AG08395 (cell line): ENCODE measurements around the gene UQCC5.

Source experiments
- DNase-seq: peaks from one replicate; pipeline ENCODE4 v3.0.0; 2012; ENCODE audit warnings: mixed read lengths, low spot score

UQCC5 gene

DNA sequence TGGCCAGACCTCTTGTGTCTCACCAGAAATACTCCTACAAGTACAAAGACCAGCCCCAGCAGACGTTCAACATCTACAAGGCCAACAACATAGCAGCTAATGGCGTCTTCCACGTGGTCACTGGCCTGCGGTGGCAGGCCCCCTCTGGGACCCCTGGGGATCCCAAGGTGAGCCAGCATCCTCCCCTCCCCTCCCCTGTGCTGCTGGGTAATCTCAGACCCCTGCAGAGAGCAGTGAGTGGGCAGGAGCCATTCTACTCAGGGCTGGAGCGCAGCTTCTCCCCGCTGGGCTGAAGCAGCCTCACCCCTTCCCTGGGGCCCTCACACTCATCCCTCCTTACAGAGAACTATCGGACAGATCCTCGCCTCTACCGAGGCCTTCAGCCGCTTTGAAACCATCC is 31.4 kb upstream of the UQCC5 start:
- no peak for DNase-seq

DNA sequence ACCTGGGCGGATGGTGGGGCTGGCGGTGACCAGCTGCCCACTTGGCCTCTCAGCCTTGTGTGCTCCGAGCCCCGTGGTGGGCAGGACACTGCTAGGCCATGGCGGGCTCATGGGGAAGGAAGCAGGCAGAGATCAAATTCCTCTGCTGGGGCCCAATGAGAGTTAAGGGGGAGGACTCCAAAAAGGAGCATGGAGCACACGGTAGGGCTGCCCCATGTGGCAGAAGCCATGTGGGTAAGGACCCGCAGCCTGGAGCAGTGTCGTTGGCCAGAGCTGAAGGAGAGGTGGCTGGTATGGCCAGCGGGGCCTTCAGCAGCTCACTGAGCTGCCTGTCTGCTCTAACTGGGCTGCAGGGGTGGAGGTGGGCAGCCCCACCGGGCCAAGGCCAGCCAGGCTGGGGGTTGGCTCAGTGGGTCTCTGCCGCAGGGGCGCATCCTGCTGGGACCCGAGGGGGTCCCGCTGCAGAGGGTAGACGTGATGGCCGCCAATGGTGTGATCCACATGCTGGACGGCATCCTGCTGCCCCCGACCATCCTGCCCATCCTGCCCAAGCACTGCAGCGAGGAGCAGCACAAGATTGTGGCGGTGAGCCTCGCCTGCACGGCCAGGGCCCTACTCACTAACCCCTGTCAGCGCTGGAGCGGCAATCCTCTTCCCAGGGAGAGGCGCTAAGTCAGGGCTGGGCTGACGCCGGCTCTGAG is 30.0 kb upstream of the UQCC5 start:
- no peak for DNase-seq

DNA sequence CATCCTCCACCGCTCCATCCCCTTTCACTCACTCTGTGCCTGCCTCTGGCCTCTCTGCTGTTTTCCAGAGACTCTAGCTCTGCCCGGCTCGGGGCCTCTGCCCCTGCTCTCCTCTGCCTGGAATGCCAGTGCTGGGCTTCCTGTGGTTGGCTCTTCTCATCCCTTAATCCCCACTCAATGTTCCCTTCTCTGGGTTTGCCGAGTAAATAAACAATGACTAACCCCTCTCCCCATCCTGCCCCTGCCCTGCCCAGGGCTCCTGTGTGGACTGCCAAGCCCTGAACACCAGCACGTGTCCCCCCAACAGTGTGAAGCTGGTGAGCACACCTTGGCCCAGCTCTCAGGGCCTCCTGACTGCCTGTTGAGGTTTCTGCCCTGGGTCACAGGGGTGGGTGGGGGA is 29.0 kb upstream of the UQCC5 start:
- peak; percentile 52 for DNase-seq

DNA sequence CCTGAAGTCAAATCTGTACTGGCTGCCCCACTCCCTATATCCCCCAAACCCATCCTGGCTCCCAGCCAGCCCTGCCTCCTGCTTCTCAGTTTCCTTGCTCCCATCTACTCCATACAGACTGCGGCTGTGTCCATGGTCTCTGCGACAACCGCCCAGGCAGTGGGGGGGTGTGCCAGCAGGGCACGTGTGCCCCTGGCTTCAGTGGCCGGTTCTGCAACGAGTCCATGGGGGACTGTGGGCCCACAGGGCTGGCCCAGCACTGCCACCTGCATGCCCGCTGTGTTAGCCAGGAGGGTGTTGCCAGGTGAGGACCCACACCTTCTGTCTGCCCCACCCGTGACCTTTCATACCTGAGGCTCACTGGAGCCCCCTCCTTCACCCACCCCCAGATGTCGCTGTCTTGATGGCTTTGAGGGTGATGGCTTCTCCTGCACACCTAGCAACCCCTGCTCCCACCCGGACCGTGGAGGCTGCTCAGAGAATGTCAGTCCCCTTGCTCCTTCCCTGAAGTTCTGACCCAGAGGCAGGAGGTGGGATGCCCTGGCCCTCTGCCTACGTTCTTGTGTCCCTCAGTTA is 26.6 kb upstream of the UQCC5 start:
- no peak for DNase-seq

DNA sequence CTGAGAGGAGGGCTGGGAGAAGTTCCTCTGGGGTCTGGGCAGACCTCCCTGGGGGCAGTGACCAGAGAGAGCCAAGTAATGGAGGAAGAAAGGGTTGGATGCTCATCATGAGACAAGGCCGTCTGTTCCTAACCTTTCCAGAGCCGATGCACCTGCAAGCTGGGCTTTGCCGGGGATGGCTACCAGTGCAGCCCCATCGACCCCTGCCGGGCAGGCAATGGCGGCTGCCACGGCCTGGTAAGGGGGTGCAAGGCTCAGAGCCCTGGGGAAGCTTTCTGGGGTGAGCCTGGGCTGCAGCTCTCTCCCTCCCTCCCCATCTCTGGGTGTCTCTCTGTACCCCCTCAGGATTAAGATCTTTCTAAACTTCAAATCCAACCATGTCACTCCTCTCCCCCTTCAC is 24.9 kb upstream of the UQCC5 start:
- no peak for DNase-seq

DNA sequence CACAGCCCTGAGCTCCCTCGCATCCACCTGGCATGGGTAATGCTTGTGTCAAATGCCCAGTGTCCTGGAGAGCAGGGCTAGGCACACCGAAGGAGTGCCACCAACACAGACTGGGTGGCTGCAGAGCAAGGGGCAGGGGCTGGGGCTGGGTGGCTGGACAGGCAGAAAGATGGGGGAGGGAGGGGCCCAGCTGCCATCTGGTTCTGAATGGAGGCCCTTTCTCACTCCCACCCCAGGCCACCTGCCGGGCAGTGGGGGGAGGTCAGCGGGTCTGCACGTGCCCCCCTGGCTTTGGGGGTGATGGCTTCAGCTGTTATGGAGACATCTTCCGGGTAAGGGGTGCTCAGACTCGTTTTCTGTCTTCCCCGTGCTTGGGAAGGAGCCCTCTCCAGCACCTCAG is 24.3 kb upstream of the UQCC5 start:
- no peak for DNase-seq

DNA sequence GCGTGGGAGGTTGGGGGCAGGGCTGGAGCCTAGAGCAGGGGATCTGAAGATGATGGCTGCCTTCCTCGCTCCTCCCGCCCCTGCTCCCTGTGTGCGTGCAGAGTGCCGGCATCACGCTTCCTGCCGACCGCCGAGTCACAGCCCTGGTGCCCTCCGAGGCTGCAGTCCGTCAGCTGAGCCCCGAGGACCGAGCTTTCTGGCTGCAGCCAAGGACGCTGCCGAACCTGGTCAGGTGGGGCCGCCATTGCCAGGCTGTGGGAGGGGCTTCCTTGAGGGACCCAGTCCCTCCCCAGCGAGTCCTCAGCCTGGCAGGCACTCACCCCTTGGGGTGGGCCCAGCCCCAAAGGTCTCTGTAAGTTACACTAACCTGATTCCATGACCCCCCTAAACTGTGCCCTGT is 23.7 kb upstream of the UQCC5 start:
- no peak for DNase-seq

DNA sequence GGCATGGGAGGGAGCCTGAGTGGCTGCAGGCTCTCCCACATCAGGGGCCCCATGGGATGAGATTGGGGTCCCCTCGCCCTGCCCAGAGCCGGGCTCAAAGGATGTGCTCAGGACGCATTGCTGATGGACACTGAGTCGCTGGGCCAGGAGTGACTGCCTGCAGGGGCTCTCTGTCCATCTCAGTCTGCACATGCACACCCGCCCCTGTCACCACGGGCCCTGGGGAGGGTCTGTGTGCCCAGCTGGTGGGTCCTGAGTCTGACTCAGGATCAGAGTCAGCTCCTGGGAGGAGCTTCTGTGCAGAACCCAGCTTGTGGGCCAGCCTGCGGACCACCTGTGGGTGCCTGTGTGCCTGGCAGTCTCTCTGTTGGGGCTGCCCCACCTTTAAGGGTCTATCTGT is 23.1 kb upstream of the UQCC5 start:
- DNase-seq: no peak

DNA sequence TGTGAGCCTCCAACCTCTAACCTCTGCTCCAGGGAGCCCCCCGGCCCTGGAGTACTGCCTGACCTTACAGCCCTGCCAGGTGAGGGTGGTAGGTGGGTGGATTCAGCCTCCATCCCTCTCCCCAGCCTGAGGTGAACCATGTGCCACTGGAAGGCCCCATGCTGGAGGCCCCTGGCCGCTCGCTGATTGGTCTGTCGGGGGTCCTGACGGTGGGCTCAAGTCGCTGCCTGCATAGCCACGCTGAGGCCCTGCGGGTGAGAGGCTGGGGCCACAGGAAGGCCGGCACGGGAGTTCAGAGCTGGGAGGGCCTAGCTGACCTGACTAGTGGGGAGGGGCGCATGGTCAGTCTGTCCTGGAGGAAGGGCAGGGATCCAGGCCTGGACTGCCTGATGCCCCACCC is 21.8 kb upstream of the UQCC5 start:
- no peak for DNase-seq

DNA sequence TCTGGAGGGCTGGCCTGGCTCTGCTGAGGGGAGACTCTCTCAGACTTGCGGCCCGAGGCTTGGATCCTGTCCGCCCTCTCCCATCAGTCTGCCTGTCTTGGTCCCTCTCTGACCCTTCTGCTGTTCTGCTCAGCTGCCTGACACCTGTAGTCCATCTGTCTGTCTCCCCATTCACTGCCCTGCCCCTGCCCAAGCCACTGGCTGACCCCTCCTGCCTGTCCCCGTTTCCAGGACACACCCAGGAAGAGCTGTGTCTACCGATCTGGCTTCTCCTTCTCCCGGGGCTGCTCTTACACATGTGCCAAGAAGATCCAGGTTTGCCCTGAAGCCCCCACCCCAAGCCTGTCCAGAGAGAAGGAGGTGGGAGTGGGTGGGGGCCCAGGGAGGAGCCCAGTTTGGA is 21.2 kb upstream of the UQCC5 start:
- DNase-seq: no peak

DNA sequence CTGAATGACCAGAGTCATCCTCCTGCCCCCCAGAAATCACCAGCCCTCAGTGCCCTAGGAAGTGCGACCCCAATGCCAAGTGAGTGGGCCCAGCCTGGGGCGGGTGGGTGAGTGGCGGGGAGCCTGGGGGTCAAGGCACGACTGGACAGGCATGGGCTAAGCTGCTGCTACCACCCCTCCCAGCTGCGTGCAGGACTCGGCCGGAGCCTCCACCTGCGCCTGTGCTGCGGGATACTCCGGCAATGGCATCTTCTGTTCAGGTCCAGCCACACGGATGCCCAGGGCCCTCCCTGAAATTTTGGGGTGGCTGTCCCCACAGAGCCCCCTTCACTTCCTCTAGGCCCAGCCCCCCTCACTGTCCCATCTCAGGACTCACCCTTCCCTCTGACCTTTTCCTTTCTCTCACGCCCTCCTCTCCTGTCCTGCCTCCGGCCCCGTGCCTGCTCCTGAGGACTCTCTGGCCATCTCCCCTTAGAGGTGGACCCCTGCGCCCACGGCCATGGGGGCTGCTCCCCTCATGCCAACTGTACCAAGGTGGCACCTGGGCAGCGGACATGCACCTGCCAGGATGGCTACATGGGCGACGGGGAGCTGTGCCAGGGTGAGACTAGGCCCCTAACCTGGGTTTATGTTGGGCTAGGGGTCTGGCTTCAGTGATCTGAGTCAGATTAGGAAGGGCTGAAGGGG is 19.8 kb upstream of the UQCC5 start:
- DNase-seq: no peak

DNA sequence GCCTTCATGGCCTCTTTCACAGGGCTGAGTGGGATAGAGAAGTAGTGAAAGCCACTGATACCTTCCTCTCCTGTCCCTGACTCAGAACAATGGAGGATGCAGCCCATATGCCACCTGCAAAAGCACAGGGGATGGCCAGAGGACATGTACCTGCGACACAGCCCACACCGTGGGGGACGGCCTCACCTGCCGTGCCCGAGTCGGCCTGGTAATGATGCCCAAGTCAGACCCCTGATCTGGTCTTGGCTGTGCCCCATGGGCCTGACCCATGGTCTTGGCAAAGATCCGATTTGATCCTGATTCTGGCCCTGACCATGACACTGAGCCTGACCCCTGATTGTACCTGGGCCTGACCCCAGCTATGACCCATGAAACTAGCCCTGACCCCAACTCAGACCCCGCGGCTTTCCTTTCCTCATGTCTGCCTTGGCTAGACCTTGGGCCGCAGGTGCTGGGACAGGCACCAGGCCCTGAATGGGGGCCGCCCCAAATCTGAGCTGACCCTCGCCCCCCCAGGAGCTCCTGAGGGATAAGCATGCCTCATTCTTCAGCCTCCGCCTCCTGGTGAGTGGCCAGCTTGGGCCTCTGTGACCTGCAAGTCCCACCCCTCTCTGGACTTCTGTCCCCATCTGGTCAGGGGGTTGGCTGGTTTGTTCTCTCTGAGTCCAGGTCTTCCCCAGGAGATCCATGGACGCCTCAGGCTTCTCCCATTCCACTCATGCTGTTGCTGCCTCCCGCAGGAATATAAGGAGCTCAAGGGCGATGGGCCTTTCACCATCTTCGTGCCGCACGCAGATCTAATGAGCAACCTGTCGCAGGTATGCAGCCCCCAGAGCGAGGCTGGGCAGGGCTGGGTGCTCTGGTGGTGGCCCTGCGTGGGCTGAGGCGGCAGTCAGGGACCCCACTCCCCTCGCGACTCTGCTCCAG is 18.3 kb upstream of the UQCC5 start:
- DNase-seq: no peak

DNA sequence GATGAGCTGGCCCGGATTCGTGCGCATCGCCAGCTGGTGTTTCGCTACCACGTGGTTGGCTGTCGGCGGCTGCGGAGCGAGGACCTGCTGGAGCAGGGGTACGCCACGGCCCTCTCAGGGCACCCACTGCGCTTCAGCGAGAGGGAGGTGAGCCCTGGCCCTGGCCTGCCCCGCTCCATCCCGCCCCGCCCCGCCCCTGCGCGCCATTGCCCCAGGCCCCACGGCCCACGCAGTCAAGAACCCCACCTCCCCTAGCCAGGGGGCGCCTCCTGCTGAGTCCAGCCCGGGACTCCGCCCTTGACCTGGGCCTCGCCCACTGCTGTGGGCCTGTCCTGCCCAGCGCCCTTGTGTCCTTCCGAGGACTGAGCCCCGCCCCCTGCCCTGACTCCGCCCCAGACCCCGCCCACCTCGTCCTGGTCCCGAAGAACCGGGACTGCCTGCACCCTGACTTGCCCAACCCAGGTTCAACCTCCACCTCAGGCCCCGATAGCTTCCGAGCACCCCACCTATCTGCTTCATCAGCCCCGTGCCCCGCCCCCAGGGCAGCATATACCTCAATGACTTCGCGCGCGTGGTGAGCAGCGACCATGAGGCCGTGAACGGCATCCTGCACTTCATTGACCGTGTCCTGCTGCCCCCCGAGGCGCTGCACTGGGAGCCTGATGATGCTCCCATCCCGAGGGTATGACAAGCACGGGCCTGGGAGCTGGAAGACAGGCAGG is 17.5 kb upstream of the UQCC5 start:
- no peak for DNase-seq

DNA sequence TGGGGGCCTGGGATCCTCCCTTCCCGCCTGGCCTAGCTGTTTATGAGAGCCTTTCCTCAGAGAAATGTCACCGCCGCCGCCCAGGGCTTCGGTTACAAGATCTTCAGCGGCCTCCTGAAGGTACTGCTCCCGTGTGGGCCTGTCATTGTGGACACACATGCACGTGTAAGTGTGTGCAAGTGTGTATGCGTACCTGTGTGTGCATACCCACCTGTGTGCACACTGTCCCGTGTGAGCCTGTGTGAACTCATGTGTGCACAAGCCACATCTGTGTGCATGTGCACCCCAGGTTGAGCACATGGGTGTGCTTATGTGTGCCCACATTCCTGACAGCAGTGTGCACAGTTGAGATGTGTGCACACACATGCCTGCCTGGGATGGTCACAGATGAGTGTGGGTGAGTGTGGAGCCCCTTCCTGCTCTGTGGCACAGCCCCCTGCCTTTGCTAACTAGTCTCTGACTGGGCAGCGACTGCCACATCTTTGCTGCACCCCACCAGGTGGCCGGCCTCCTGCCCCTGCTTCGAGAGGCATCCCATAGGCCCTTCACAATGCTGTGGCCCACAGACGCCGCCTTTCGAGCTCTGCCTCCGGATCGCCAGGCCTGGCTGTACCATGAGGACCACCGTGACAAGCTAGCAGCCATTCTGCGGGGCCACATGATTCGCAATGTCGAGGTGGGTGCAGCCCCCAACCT is 16.8 kb upstream of the UQCC5 start:
- no peak for DNase-seq

DNA sequence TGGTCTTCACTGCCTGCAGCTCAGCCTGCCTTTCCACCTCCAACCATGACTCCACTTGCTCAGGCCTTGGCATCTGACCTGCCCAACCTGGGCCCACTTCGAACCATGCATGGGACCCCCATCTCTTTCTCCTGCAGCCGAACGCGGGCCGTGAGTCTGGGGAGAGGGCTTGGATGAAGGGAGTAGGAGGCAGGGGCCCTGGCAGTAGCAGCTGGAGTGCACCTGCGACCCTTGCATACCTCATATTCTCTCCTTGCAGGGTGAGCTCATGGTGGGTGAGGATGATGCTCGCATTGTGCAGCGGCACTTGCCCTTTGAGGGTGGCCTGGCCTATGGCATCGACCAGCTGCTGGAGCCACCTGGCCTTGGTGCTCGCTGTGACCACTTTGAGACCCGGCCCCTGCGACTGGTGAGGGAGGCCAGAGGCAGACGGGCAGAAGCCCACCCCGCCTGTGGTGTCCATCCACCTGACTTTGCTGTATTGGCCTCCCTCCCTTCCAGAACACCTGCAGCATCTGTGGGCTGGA is 16.2 kb upstream of the UQCC5 start:
- no peak for DNase-seq

DNA sequence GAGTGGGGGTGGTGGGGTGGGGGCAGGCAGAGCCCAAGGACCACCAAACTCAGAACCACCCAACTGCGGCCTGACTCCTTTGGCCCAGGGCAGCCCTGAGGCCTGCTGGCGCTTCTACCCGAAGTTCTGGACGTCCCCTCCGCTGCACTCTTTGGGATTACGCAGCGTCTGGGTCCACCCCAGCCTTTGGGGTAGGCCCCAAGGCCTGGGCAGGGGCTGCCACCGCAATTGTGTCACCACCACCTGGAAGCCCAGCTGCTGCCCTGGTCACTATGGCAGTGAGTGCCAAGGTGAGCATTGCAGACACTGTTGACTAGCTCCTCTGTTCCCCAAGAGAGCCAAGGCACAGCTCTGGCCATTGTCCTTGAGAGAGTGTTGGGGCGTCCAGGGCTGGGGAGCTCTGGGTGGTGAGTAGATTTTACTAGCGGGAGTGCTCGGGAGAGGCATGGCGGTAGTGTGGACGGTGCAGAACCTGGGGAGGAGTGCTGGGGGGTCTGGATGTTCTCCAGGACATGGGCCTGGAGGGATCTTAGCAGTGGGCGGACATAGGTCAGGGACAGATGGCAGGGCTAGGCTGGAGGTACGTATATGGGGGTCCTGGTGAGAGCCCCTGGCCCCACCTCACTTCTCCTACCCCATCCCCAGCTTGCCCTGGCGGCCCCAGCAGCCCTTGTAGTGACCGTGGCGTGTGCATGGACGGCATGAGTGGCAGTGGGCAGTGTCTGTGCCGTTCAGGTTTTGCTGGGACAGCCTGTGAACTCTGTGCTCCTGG is 15.5 kb upstream of the UQCC5 start:
- no peak for DNase-seq

DNA sequence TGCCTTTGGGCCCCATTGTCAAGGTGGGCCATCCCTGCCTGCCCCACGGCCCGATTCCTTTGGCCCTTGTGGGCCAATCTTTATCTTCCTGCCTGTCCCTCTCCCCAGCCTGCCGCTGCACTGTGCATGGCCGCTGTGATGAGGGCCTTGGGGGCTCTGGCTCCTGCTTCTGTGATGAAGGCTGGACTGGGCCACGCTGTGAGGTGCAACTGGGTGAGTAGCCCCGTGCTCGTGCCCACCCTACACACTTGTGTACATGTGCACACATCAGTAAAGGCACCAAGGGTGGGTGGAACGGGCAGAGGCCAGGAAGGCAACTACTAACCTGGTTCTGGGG is 14.9 kb upstream of the UQCC5 start:
- DNase-seq: no peak

DNA sequence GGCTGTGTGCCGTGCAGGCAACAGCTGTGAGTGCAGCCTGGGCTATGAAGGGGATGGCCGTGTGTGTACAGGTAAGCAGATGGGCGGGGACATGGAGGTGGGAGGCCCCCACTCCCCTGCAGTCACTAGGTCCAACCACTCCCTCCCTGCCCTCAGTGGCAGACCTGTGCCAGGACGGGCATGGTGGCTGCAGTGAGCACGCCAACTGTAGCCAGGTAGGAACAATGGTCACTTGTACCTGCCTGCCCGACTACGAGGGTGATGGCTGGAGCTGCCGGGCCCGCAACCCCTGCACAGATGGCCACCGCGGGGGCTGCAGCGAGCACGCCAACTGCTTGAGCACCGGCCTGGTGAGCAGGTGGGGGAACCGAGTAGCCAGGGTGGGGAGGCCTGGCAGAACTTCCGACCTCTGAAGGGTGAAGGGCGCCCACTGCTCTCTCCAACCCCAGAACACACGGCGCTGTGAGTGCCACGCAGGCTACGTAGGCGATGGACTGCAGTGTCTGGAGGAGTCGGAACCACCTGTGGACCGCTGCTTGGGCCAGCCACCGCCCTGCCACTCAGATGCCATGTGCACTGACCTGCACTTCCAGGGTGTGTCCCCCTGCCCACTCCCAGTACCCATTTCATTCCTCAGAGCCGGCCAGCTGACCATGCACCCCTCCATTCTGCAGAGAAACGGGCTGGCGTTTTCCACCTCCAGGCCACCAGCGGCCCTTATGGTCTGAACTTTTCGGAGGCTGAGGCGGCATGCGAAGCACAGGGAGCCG is 14.3 kb upstream of the UQCC5 start:
- no peak for DNase-seq

DNA sequence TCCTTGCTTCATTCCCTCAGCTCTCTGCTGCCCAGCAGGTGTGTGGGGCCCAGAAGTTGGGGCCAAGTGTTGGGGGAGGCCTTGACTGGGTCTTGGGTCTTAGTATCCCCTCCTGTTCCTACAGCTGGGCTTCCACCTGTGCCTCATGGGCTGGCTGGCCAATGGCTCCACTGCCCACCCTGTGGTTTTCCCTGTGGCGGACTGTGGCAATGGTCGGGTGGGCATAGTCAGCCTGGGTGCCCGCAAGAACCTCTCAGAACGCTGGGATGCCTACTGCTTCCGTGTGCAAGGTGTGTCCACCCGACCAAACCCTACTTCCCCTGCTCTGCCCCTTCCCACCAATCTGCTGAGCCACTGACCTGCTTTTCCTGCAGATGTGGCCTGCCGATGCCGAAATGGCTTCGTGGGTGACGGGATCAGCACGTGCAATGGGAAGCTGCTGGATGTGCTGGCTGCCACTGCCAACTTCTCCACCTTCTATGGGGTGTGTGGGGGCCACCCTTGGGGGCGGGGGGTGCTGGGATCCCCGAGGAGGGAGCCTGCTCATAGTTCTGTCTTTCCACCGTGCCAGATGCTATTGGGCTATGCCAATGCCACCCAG is 13.7 kb upstream of the UQCC5 start:
- DNase-seq: no peak
